NCI-H460 (cell line): ENCODE results near the gene GLIS1. TPM values are rescaled to one million over a fixed set of nuclear protein-coding genes. Genes with fewer than 3 reads are reported as not detected.

Experiments used
- DNase-seq: peaks from one replicate; pipeline ENCODE4 v3.0.0-alpha.2; 2016; ENCODE audit warnings: low read depth; ENCODE audit errors: extremely low read depth
- total RNA-seq: library from RNA; depleted of rRNA; stranded (reverse); fragments of >200 nt; shearing (Covaris generic); gene quantifications from 2 replicates; pipeline ENCODE4 v1.2.3, GENCODE V29; 2014

GLIS1 gene
- total RNA-seq, 1 experiment from 2014 or later: 0.05 TPM

DNA sequence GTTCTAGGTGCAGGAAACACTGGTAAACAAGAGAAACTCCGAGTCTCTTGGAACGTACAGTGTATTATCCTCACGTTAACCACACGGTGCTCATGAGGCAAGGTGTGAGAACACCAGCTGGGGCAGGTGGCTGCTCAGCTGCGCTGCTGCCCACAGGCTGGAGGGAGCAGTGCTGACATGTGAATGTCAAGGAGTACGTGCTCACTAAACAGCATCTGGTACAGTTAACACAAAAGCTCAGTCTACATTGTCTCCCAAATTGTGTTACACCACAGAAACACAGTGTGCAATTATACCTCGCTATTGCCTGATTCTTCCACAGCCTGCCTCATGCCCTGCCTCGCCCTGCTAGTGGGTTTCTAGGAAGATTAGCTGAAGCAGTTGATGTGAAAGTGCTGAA is 138.4 kb downstream of the GLIS1 start:
- no peak for DNase-seq

DNA sequence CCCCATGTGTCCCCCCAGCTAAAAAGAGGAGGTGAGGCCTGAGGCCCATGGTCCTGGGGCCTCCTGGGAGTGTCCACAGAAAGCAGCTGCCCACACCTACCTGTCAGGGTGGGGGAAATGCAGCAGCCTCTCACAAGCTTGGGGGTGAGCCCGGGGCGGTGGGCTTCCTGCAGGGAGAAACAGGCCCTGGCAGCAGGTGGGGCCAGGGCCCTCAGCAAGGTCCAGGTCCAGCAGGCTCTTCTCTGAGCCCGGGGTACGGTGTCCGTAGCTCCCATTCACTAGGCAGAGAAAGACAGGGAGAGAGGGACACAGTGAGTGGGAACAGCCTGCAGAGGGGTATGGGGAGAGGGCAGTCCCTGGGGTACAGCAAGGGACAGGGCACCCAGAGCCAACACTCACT is 139.0 kb downstream of the GLIS1 start:
- no peak for DNase-seq

GRCh38 chr1:53599481-53599880 is 139.5 kb downstream of the GLIS1 start:
- DNase-seq: no peak

- no peak for DNase-seq
These were observed 140.0 kb downstream of the GLIS1 start for GRCh38 chr1:53598966-53599365.

GRCh38 chr1:53595906-53596305 is 143.1 kb downstream of the GLIS1 start:
- DNase-seq: no peak

- DNase-seq: no peak
These were observed 144.4 kb downstream of the GLIS1 start for GRCh38 chr1:53594391-53595180.

DNA sequence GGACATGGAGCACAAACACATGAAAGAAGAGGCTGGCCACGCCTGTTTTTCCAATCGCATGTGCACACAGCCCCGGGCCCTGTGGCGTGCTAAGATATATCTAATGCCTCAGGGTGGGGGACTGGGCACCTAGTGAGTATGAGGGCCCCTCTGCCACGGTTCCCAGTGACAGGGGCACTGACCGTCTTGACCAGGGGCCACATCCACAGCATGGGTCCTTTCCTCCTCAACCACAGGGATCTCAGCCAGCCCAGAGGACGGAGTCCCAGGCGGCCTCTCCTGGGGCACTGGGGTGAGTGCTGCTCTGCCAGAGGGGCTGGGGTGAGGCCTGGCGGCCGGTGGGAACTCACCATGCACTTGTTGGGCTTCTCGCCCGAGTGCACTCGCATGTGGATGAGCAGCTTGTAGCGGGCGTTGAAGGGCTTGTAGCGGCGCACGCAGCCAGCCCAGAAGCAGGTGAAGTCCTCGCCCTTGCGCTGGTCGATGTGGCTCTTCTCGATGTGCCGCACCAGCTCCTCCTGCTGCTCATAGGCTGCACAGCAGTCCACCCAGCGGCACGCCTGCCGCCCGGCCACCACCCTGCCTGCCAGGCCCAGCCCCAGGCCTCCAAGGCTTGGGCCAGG is 145.1 kb downstream of the GLIS1 start:
- DNase-seq: no peak

DNA sequence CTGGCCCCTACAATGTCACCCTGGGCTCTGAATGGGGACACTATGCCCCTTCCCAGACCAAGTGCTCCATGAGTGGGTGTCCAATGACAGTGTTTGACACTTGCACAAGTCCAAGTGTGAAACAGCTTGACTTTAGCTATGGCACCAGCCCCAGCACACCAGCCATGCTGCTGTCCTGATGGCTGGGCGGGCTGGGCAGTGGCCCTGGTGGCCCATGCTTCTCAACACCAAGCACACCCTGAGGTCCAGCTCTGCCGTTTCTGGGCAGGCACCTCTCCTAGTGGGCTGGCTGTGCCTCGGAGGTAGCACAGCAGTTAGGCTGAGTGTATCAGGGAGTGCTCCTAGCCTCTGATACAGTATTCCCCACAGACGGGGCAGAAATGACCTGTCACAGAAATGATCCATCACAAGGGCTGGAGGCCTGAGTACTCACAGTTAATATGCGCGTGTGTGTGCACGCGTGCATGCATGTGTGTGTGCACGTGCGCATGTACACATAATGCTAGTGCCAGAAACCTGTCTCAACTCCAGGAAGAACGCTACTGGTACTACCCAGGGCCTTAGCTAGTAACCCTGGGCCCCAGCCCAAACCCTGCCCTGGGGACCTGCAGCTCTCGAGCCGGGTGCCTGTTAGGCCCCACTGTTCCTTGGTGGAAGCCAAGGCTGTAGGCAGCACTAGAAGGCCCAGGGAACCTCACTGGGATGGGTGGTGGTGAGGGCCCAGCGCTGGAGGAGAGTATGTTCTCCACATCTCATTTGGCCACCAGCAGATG is 145.8 kb downstream of the GLIS1 start:
- DNase-seq: no peak

- no peak for DNase-seq
These were observed 146.4 kb downstream of the GLIS1 start for GRCh38 chr1:53592521-53592982.

- no peak for DNase-seq
These were observed 147.0 kb downstream of the GLIS1 start for GRCh38 chr1:53591924-53592323.

- DNase-seq: no peak
These were observed 148.1 kb downstream of the GLIS1 start for GRCh38 chr1:53590531-53591515.

- no peak for DNase-seq
These were observed 148.9 kb downstream of the GLIS1 start for GRCh38 chr1:53590104-53590503.

GRCh38 chr1:53589043-53589887 is 149.7 kb downstream of the GLIS1 start:
- DNase-seq: no peak

DNA sequence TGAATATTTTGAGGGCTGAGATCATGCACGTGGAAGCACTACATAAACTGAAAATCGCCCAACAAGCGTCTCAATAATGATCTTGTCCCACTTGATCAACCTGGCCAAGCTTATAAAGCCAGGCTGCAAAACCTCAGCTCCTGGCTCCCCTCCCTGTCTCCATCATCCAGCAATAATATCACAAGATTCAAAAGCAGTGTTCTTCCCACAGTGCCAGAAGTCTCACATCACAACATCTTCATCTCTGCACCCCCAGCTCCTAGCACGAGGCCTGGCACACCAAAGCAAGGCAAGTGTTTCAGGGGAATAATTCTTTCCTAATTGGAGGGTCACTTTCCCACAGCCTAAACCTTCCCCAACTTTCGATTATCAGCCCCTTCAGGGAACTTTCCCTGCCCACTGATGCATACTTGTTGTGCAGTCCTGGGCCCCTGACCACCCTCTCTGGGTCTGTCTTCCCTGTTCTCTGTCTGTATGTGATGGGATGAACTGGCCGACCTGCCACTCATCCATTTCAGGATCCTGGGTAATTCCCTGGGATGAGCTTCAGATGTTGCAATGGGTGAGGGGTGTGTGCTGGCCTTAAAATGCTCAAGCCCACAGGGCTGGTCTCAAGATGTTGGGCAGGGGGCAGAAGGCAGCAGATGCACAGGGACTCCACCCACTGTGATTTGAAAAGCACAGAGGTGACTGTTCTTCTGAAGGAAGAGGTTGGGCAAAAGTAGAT is 150.7 kb downstream of the GLIS1 start:
- DNase-seq: no peak

- DNase-seq: no peak
These were observed 151.5 kb downstream of the GLIS1 start for GRCh38 chr1:53587252-53587988.

DNA sequence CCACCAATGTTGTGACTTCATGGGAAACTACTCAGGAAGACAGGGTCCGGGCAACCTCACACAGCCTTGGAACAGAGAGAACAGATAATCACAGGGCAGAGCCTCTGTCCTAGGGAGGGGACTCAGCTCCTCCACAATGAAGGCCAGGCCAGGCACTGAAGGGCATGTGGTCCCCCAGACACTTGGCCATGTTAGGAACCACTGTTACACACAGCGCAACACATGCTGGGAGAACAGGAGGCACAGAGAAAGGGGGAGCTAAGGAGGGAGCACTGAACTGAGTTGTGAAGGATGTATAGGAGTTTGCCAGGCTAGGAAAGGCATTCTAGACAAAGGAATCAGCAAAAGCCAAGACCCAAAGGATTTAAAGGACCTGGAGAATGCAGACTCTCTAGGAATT is 152.2 kb downstream of the GLIS1 start:
- DNase-seq: no peak

GRCh38 chr1:53585565-53585964 is 153.4 kb downstream of the GLIS1 start:
- DNase-seq: no peak

DNA sequence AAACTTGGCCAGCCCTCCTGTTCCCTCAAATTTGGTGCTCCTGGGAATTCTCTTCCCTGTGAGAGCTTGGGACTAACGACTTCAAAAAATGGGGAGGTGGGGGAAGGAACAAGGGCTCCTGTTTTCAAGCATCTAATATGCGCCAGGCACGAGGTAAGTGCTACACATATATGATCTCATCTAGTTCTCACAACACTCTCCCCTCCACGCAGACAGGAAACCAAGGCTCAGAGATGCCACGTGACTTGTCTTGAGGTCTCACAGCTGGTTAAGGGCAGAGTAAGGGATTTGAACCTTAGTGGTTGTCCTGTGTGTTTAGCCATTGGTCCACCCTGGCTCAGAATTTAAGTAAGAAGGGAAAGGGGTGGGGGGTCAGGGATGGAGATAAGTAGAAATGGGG is 153.8 kb downstream of the GLIS1 start:
- DNase-seq: no peak
